ENCODE data around the gene PRKCB.
"Not testable (repeated sequence)": the region's sequence is repeated elsewhere in the genome, so short reads cannot be mapped to it uniquely, and the experiment has no call there.

DNA sequence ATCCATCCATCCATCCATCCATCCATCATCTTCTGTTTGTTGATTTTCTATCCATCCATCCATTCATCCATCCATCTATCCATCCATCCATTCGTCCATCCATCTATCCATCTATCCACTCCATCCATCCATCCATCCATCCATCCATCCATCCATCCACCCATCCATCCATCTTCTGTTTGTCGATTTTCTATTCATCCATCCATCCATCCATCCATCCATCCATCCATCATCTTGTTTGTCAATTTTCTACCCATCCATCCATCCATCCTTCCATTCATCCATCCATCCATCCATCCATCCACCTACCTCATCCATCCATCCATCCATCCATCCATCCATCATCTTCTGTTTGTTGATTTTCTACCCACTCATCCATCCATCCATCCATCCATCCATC is 97.9 kb downstream of the PRKCB start:
- TF ChIP-seq, protein P1, sequence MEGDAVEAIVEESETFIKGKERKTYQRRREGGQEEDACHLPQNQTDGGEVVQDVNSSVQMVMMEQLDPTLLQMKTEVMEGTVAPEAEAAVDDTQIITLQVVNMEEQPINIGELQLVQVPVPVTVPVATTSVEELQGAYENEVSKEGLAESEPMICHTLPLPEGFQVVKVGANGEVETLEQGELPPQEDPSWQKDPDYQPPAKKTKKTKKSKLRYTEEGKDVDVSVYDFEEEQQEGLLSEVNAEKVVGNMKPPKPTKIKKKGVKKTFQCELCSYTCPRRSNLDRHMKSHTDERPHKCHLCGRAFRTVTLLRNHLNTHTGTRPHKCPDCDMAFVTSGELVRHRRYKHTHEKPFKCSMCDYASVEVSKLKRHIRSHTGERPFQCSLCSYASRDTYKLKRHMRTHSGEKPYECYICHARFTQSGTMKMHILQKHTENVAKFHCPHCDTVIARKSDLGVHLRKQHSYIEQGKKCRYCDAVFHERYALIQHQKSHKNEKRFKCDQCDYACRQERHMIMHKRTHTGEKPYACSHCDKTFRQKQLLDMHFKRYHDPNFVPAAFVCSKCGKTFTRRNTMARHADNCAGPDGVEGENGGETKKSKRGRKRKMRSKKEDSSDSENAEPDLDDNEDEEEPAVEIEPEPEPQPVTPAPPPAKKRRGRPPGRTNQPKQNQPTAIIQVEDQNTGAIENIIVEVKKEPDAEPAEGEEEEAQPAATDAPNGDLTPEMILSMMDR (conservative IDR thresholded peaks at IDR 0.05; ENCODE audit: low read depth in 2 of 2) = not testable (repeated sequence)
- TF ChIP-seq, protein P2, sequence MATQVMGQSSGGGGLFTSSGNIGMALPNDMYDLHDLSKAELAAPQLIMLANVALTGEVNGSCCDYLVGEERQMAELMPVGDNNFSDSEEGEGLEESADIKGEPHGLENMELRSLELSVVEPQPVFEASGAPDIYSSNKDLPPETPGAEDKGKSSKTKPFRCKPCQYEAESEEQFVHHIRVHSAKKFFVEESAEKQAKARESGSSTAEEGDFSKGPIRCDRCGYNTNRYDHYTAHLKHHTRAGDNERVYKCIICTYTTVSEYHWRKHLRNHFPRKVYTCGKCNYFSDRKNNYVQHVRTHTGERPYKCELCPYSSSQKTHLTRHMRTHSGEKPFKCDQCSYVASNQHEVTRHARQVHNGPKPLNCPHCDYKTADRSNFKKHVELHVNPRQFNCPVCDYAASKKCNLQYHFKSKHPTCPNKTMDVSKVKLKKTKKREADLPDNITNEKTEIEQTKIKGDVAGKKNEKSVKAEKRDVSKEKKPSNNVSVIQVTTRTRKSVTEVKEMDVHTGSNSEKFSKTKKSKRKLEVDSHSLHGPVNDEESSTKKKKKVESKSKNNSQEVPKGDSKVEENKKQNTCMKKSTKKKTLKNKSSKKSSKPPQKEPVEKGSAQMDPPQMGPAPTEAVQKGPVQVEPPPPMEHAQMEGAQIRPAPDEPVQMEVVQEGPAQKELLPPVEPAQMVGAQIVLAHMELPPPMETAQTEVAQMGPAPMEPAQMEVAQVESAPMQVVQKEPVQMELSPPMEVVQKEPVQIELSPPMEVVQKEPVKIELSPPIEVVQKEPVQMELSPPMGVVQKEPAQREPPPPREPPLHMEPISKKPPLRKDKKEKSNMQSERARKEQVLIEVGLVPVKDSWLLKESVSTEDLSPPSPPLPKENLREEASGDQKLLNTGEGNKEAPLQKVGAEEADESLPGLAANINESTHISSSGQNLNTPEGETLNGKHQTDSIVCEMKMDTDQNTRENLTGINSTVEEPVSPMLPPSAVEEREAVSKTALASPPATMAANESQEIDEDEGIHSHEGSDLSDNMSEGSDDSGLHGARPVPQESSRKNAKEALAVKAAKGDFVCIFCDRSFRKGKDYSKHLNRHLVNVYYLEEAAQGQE (IDR thresholded peaks at IDR 0.05; ENCODE audit: unreplicated experiment) = not testable (repeated sequence)
- TF ChIP-seq EZH2 (IDR thresholded peaks at IDR 0.05; ENCODE audit: low read depth, unreplicated experiment); POLR2AphosphoS5 (IDR thresholded peaks at IDR 0.05; ENCODE audit: low read depth); ZNF331 (CRISPR knock-in tag; IDR thresholded peaks at IDR 0.05; ENCODE audit: low read depth): not testable (repeated sequence)
- TF ChIP-seq, protein P3, sequence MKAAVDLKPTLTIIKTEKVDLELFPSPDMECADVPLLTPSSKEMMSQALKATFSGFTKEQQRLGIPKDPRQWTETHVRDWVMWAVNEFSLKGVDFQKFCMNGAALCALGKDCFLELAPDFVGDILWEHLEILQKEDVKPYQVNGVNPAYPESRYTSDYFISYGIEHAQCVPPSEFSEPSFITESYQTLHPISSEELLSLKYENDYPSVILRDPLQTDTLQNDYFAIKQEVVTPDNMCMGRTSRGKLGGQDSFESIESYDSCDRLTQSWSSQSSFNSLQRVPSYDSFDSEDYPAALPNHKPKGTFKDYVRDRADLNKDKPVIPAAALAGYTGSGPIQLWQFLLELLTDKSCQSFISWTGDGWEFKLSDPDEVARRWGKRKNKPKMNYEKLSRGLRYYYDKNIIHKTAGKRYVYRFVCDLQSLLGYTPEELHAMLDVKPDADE (IDR thresholded peaks at IDR 0.05) = not testable (repeated sequence)
